GM19463 (cell line): ENCODE data around the gene FOXI1.

Experiments
- ATAC-seq: cut with Tn5 transposase; IDR thresholded peaks from one replicate; pipeline ENCODE4 v1.9.1; 2021; ENCODE audit warnings: mild to moderate bottlenecking, moderate library complexity; ENCODE audit not compliant: unreplicated experiment

Gene FOXI1

DNA sequence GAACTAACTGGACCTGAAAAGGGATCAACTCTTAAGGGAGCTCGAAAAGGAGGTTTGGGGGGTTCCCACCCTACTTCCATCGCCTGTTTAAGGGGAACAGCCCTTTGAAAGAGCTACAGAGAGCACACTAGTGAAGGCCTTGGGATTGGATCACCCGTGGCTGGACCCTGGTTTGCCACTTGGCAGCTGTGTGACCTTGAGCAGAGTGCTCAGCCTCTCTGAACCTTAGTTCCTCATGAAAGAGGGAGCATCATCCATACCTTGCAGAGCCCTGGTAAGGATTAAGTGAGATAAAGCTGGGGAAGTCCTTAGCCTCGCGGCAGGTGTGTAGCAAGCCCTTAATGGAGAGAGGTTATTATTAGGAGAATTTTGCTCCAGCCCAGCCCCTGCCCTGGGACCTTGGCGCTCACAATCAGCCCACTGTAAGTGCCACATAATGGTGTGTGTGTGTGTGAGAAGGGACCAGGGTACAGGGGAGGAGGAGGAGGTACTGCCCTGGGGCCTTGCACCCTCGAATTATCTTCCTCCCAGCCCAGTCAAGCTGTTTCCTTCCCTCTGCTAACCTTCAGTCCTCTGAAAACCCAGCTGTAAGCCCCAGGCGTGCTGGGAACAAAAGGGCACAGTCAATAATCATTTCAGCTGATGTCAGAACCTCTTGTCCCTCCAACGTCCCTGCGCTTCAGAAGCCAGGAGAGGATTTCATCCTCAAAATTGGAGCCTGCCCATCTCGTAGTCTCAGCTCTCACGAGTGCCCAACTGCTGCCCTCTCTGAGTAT is 42.9 kb downstream of the FOXI1 start:
- ATAC-seq, result no peak

DNA sequence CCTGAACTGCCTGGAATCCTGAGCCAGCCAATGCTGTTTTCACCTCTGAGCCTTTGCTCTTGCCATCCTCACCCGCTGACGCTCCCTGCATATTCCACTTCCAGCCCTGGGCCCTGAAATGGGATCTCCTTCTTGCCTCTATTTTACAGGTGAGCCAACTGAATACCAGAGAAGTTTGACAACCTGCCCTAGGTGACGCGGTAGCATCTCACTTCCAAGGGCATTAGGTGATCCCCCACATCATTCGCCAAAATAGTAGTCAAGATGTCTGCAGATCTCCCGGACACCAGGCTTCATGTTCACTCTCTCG is 43.5 kb downstream of the FOXI1 start:
- no peak for ATAC-seq

DNA sequence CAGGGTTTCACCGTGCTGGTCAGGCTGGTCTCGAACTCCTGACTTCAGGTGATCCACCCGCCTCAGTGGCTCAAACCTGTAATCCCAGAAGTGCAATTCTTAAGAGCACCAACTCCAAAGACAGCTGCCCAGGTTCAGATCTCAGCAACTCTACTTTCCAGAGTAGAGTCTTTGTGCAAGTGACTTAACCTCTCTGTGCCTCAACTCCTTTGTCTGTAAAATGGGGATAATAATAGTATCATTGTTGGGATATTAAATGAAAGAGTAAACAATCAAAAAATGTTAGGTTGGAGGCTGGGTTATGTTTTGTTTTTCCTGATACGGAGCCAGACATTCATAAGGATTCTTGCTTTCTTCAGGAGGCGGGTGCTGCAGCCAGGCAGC is 45.0 kb downstream of the FOXI1 start:
- ATAC-seq, result no peak

DNA sequence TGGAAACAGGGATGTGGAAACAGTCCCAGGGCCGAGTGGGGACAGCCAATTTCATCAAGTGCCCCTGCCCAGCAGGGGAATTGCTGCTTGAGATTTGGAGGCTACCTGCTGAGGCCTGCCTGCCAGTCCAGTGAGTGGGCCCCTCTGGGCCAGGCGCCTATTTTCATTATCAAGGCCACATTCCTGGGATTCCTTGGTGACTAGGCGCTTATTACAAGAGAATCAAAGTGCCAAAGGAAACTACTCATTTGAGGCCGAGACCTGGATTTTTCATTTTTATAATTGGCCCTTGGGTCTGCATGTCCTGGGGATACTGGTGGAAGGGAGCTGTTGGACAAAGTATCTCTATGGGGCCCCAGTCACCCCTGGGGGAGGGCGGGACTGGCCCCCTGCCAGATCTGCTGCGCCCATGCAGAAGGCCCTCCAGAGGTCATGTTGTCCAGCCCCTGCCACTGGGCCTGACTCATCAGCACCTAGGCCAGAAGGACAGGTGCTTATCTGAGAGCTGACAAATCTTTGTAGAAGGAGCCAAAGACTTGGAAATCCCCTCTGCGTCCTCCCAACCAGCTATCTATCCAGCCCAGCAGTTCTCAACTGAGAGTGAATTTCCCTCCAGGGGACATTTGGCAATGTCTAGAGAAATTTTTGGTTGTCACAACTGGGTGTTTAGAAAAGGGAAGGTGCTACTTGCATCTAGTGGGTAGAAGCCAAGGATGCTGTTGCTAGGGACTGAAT is 45.6 kb downstream of the FOXI1 start:
- ATAC-seq, result peak; percentile 83

DNA sequence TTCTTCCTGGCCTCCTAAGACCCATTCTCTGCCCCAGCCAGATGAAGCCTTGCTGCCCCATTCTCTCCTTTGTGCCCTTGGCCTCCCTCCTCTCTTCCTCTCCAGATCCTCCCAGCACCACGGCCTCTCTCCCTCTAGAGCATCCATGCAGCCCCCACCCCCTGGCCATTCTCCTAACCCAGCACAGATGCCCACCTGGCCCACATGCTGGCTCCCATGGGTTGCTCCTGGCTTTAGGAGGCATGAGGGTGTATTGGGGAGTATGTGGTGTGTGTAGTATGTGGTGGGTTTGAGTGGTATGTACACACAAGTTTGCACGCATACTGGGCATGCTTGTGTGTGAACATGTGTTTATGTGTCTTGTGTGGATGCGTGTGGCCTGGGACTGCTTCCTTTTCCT is 47.1 kb downstream of the FOXI1 start:
- no peak for ATAC-seq

DNA sequence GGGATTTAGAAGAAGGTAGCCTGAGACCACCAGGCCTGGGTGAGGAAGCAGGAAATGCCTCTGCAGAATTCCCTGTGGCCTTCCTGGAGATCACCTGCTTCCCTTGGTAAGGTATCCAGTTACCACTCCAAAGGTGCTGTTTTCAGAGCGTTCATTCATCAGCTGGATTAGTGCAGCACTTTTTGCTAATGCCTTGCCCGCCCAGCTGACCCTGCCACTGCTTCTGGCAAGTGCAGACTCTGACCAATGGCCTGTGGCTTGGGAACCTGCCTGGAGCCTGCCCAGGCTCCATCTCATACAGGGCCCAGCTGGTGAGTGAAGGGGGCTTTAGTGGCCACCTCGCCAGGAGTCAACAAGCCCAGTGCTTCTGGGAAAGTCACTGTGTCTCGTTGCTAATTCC is 48.6 kb downstream of the FOXI1 start:
- ATAC-seq, result no peak

DNA sequence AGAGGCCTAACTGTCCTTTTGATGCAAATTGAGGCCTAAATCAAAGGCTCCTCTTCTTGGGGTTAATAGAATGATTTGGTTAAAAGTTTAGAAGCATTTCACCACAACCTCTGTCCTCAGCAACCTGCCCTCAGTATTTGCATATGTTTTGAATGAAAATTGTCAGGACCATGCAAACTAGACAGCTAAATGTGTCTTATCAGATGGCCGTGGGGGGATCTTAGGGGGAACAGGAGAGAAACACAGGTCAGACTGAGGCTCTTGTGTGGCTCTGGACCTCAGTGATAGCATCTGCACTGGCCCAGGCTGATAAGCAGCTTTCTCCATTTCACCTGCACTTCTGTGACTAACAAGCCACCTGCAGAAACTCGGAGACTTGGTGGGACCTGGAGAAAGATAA is 49.0 kb downstream of the FOXI1 start:
- ATAC-seq, result peak; percentile 39

DNA sequence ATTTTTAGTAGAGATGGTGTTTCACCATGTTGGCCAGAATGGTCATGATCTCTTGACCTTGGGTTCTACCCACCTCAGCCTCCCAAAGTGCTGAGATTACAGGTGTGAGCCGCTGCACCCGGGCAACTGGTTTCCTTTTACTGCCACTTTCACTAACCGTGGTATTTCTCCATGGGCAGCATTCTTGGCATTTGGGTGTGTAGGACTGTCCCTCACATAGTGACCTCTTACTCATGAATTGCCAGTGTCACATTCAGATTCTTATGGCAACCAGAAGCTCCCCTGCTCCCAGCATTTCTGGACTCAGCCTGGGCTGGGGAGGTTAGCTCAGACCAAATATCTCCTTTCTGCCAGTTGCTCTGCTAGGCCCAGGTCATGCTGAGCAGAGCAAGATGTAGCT is 50.1 kb downstream of the FOXI1 start:
- ATAC-seq, result no peak

DNA sequence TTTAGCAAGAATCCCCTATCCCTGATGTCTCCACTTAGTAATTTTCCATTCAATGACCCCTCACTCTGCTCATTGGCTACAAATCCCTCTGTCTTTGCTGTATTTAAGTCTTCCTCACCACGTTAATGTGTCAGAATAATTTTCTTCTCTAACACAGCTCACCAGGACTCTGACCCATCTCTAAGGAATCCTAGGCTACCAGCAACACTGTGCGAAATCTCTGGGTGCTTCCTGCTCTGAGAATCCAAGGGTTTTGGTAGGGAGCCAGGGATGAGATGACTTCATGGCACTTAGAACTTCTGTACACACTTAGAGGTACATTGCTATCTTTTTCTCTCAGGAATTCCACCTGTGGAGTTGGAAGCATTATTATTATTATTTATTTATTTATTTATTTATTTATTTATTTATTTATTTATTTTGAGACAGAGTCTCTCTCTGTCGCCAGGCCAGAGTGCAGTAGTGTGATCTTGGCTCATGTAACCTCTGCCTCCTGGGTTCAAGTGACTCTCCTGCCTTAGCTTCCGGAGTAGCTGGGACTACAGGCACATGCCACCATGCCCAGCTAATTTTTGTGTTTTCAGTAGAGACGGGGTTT is 53.5 kb downstream of the FOXI1 start:
- no peak for ATAC-seq
